Measurements from ENCODE around the gene CLN6.

Gene CLN6

GRCh38 chr15:68163191-68163590, 66.3 kb downstream of the CLN6 start:
- H3K27ac ChIP-seq: no peak overlapping the region
- no peak for TF ChIP-seq ZFX (IDR thresholded peaks at IDR 0.05; ENCODE audit: borderline replicate concordance)
- TF ChIP-seq, protein P1, sequence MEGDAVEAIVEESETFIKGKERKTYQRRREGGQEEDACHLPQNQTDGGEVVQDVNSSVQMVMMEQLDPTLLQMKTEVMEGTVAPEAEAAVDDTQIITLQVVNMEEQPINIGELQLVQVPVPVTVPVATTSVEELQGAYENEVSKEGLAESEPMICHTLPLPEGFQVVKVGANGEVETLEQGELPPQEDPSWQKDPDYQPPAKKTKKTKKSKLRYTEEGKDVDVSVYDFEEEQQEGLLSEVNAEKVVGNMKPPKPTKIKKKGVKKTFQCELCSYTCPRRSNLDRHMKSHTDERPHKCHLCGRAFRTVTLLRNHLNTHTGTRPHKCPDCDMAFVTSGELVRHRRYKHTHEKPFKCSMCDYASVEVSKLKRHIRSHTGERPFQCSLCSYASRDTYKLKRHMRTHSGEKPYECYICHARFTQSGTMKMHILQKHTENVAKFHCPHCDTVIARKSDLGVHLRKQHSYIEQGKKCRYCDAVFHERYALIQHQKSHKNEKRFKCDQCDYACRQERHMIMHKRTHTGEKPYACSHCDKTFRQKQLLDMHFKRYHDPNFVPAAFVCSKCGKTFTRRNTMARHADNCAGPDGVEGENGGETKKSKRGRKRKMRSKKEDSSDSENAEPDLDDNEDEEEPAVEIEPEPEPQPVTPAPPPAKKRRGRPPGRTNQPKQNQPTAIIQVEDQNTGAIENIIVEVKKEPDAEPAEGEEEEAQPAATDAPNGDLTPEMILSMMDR (IDR thresholded peaks at IDR 0.05): no peak

DNA sequence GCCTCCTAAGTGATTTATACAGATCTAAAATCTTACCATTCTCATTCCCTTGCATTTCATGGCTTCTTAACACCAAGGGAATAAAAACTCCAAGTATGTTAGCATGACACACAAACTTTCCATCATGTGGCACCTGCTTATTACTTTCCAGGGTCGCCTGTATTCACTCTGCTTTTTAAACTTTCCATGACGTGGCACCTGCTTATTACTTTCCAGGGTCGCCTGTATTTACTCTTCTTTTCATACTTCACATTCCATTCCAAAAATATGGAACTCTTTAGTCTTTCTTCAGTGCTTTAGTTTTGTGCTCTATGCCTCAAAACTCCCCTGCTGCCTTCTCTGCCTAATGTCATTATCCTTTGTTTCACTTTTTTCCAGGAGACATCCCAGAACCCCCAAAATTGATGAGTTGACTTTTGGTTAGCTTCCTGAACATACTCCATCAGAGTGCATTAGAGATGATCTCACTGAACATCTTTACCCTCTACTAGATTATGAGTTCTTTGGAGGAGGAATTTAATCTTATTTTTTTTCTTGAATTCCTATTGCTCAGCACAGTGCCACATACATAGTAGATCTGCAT, 71.4 kb downstream of the CLN6 start:
- TF ChIP-seq, protein P1 (IDR thresholded peaks at IDR 0.05): no peak
- no peak for TF ChIP-seq ZFX (IDR thresholded peaks at IDR 0.05; ENCODE audit: borderline replicate concordance)
- no peak overlapping the region for H3K27ac ChIP-seq

- no peak overlapping the region for H3K27ac ChIP-seq
- TF ChIP-seq, protein P1 (IDR thresholded peaks at IDR 0.05): no peak
- TF ChIP-seq ZFX (IDR thresholded peaks at IDR 0.05; ENCODE audit: borderline replicate concordance): no peak
These were observed 72.5 kb downstream of the CLN6 start for GRCh38 chr15:68157074-68157473.
